Measurements from ENCODE around the gene NEIL3. TPM values are rescaled to one million over a fixed set of nuclear protein-coding genes. Genes with fewer than 3 reads are reported as not detected.

NEIL3 gene
- total and polyA plus RNA-seq, 10 donors = 0.30 to 3.3 (median 1.8) TPM

GRCh38 chr4:177351622-177352244 lies 42.1 kb downstream of the NEIL3 start:
- intact Hi-C loops (cut with DNase I; ENCODE audit: low total_unique reads) = no loop called here
- Histone ChIP-seq H3K36me3 (no peaks in the 10 kb centered on the region), H3K27me3 (replicated peaks in 1 of 7) (no peaks in the 10 kb centered on the region), H3K27ac (no peak overlapping the region), H3K4me1 (no peaks in the 10 kb centered on the region), H3K9me3 (no peaks in the 10 kb centered on the region), H3K4me3 (no peak overlapping the region)
- no peak for TF ChIP-seq POLR2AphosphoS5 (IDR thresholded peaks at IDR 0.05)
- no peak for TF ChIP-seq POLR2A (IDR thresholded peaks at IDR 0.05)
- TF ChIP-seq CTCF (IDR thresholded peaks at IDR 0.05 in 8 of 11, conservative IDR thresholded peaks at IDR 0.05 in 3 of 11) = no peak
- DNase-seq = no peak
- 93 to 98% (median 96%) methylated on average over 5 of the region's 5 CpGs for WGBS, 5 donors

GRCh38 chr4:177356206-177356605 lies 46.5 kb downstream of the NEIL3 start:
- no peaks in the 10 kb centered on the region for H3K36me3 ChIP-seq
- no peak for DNase-seq

GRCh38 chr4:177356921-177357320 lies 47.2 kb downstream of the NEIL3 start:
- H3K9me3 ChIP-seq = no peaks in the 10 kb centered on the region

More at GRCh38 chr4:177356206-177356605, 46.5 kb downstream of the NEIL3 start:
- no peaks in the 10 kb centered on the region for H3K4me1 ChIP-seq
- H3K27me3 ChIP-seq (replicated peaks in 1 of 7) = no peaks in the 10 kb centered on the region
- H3K9me3 ChIP-seq = no peaks in the 10 kb centered on the region
- no peak overlapping the region for H3K27ac ChIP-seq
- no peak overlapping the region for H3K4me3 ChIP-seq
- intact Hi-C loops (cut with DNase I; ENCODE audit: low total_unique reads) = no loop called here
- no peak for TF ChIP-seq POLR2A (IDR thresholded peaks at IDR 0.05)
- TF ChIP-seq CTCF (IDR thresholded peaks at IDR 0.05 in 8 of 11, conservative IDR thresholded peaks at IDR 0.05 in 3 of 11) = no peak
- TF ChIP-seq POLR2AphosphoS5 (IDR thresholded peaks at IDR 0.05) = no peak

GRCh38 chr4:177367336-177367735 lies 57.7 kb downstream of the NEIL3 start:
- intact Hi-C loops (cut with DNase I; ENCODE audit: low total_unique reads) = no loop called here
- DNase-seq = no peak
- no peaks in the 10 kb centered on the region for H3K4me1 ChIP-seq
- H3K36me3 ChIP-seq = no peaks in the 10 kb centered on the region
- no peaks in the 10 kb centered on the region for H3K27me3 ChIP-seq (replicated peaks in 1 of 7)
- WGBS, 5 donors = 63 to 83% (median 81%) methylated on average over 3 of the region's 3 CpGs
- H3K27ac ChIP-seq = no peak overlapping the region
- H3K9me3 ChIP-seq = peaks cover 0 to 13% (median 4%) of the 10 kb centered on the region in 8 donors
- TF ChIP-seq POLR2AphosphoS5 (IDR thresholded peaks at IDR 0.05) (no peak), POLR2A (IDR thresholded peaks at IDR 0.05) (no peak), CTCF (IDR thresholded peaks at IDR 0.05 in 8 of 11, conservative IDR thresholded peaks at IDR 0.05 in 3 of 11) (no peak)
- H3K4me3 ChIP-seq = no peak overlapping the region

More at GRCh38 chr4:177356921-177357320, 47.2 kb downstream of the NEIL3 start:
- H3K27ac ChIP-seq = no peak overlapping the region
- no peaks in the 10 kb centered on the region for H3K27me3 ChIP-seq (replicated peaks in 1 of 7)
- 87 to 98% (median 97%) methylated on average over 7 of the region's 7 CpGs for WGBS, 5 donors
- H3K36me3 ChIP-seq = no peaks in the 10 kb centered on the region
- TF ChIP-seq POLR2A (IDR thresholded peaks at IDR 0.05) (no peak), CTCF (IDR thresholded peaks at IDR 0.05 in 8 of 11, conservative IDR thresholded peaks at IDR 0.05 in 3 of 11) (no peak), POLR2AphosphoS5 (IDR thresholded peaks at IDR 0.05) (no peak)
- DNase-seq = no peak
- H3K4me1 ChIP-seq = no peaks in the 10 kb centered on the region
- intact Hi-C loops (cut with DNase I; ENCODE audit: low total_unique reads) = no loop called here
- no peak overlapping the region for H3K4me3 ChIP-seq
